ENCODE results near the gene KRTAP10-4.

GRCh38 chr21:44619886-44620285, 46.4 kb downstream of the KRTAP10-4 start:
- no peak for TF ChIP-seq GATA2 (IDR thresholded peaks at IDR 0.05; ENCODE audit: low read depth, low read length)
- TF ChIP-seq GATA3 (IDR thresholded peaks at IDR 0.05; ENCODE audit: low read depth, low read length): no peak

All from SH-SY5Y (cell line).